Testis (tissue), 2 donors: ENCODE data around the gene PCDHGA8.

Experiments used
- CTCF ChIP-seq, 3 experiments: fragments of 450-650 bp in 2 of 3; fragments of 200-600 bp in 1 of 3; sonication (generic) in 1 of 3; IDR thresholded peaks; one replicate each; pipeline ENCODE4 v1.5.1; 2016 to 2019; ENCODE audit warnings: antibody characterized with exemption in 3 of 3, mild to moderate bottlenecking in 2 of 3, moderate library complexity in 1 of 3
- POLR2A ChIP-seq: fragments of 450-650 bp; IDR thresholded peaks from one replicate; pipeline ENCODE4 v1.6.1; 2017; ENCODE audit warnings: antibody characterized with exemption, mild to moderate bottlenecking, moderate library complexity

- TF ChIP-seq CTCF (IDR thresholded peaks at IDR 0.05) (peak; percentile 24 to 56 (median 49)), POLR2A (no peak)
These were observed 49.0 kb upstream of the PCDHGA8 start, which contains the start of gene PCDHGA3 for GRCh38 chr5:141343242-141343952.
